Mesenchymal stem cell (in vitro differentiated cells and primary cell): ENCODE results near the gene MCM6.
A peak's percentile ranks its signal among the peaks of the same experiment; 100 is the strongest.
"Not testable (repeated sequence)": the region's sequence is repeated elsewhere in the genome, so short reads cannot be mapped to it uniquely, and the experiment has no call there.

Source experiments
- DNase-seq: peaks from one replicate; pipeline ENCODE4 v3.0.0-alpha.2; 2013
- H2AFZ ChIP-seq: one replicate; pipeline ENCODE4 v1.6.1; 2013; ENCODE audit warnings: low read depth, mild to moderate bottlenecking, control low read depth, inconsistent platforms, low read length, moderate library complexity
- H2AK5ac ChIP-seq: 2 replicates; pipeline ENCODE4 v1.6.1; 2013; ENCODE audit warnings: low read length, moderate library complexity, mild to moderate bottlenecking, inconsistent platforms; ENCODE audit not compliant: severe bottlenecking
- H2BK120ac ChIP-seq: one replicate; pipeline ENCODE4 v1.6.1; 2013; ENCODE audit warnings: low read depth, mild to moderate bottlenecking, inconsistent platforms, low read length, moderate library complexity
- H2BK12ac ChIP-seq, 2 experiments: one replicate each; pipeline ENCODE4 v1.6.1; 2013; ENCODE audit warnings: inconsistent platforms in 2 of 2, low read length in 2 of 2, mild to moderate bottlenecking in 2 of 2, moderate library complexity in 2 of 2, control low read depth in 1 of 2
- H2BK15ac ChIP-seq: one replicate; pipeline ENCODE4 v1.6.1; 2013; ENCODE audit warnings: mild to moderate bottlenecking, low read depth, inconsistent platforms; ENCODE audit not compliant: poor library complexity, severe bottlenecking
- H2BK5ac ChIP-seq: 2 replicates; pipeline ENCODE4 v1.6.1; 2013; ENCODE audit warnings: low read depth, mild to moderate bottlenecking, low read length, control low read depth, inconsistent platforms; ENCODE audit not compliant: poor library complexity, severe bottlenecking
- H3K14ac ChIP-seq, 2 experiments: one replicate each; pipeline ENCODE4 v1.6.1; 2013; ENCODE audit warnings: inconsistent platforms in 2 of 2, low read length in 2 of 2, control low read depth in 1 of 2, mild to moderate bottlenecking in 1 of 2, moderate library complexity in 1 of 2
- H3K18ac ChIP-seq, 2 experiments: one replicate each; pipeline ENCODE4 v1.6.1; 2013; ENCODE audit warnings: inconsistent platforms in 2 of 2, low read length in 2 of 2, control low read depth in 1 of 2, low read depth in 1 of 2, mild to moderate bottlenecking in 1 of 2
- H3K23ac ChIP-seq, 2 experiments: one replicate each; pipeline ENCODE4 v1.6.1; 2013; ENCODE audit warnings: inconsistent platforms in 2 of 2, low read length in 2 of 2, mild to moderate bottlenecking in 2 of 2, moderate library complexity in 2 of 2, control low read depth in 1 of 2
- H3K27ac ChIP-seq: 2 replicates; pipeline ENCODE4 v1.5.1; 2013; ENCODE audit warnings: mild to moderate bottlenecking, moderate library complexity, low read length, control low read depth, inconsistent platforms; ENCODE audit not compliant: poor library complexity, severe bottlenecking
- H3K27me3 ChIP-seq, 2 experiments: 2 replicates each; pipeline versions ENCODE4 v1.6.1 to v1.7.0; 2013; ENCODE audit warnings: low read length in 2 of 2, mild to moderate bottlenecking in 2 of 2, moderate library complexity in 2 of 2, control low read depth in 1 of 2, inconsistent platforms in 1 of 2; ENCODE audit not compliant: control insufficient read depth in 1 of 2, insufficient read depth in 1 of 2
- H3K36me3 ChIP-seq, 2 experiments: 2 replicates each; pipeline versions ENCODE4 v1.6.1 to v1.7.0; 2013; ENCODE audit warnings: low read length in 2 of 2, control low read depth in 1 of 2, inconsistent platforms in 1 of 2, low read depth in 1 of 2, mild to moderate bottlenecking in 1 of 2; ENCODE audit not compliant: insufficient read depth in 2 of 2, control insufficient read depth in 1 of 2
- H3K4ac ChIP-seq, 2 experiments: one replicate each; pipeline ENCODE4 v1.6.1; 2013; ENCODE audit warnings: inconsistent platforms in 2 of 2, low read length in 2 of 2, mild to moderate bottlenecking in 2 of 2, moderate library complexity in 2 of 2, control low read depth in 1 of 2, low read depth in 1 of 2
- H3K4me1 ChIP-seq: 2 replicates; pipeline ENCODE4 v1.6.1; 2013; ENCODE audit warnings: low read depth, low read length, control low read depth; ENCODE audit not compliant: control insufficient read depth, insufficient read depth
- H3K4me2 ChIP-seq: 2 replicates; pipeline ENCODE4 v1.6.1; 2013; ENCODE audit warnings: low read length, mild to moderate bottlenecking, inconsistent platforms; ENCODE audit not compliant: poor library complexity, severe bottlenecking
- H3K4me3 ChIP-seq, 2 experiments: 2 replicates each; pipeline versions ENCODE4 v1.5.1 to v1.7.0; 2013; ENCODE audit warnings: low read length in 2 of 2, mild to moderate bottlenecking in 2 of 2, control low read depth in 1 of 2, low read depth in 1 of 2; ENCODE audit not compliant: insufficient read depth in 1 of 2
- H3K79me1 ChIP-seq: replicated peaks from 2 replicates; pipeline ENCODE4 v1.6.1; 2013; ENCODE audit warnings: mild to moderate bottlenecking, control low read depth, low read length, inconsistent platforms; ENCODE audit not compliant: poor library complexity, severe bottlenecking
- H3K9ac ChIP-seq: 2 replicates; pipeline ENCODE4 v1.7.0; 2013; ENCODE audit warnings: mild to moderate bottlenecking, low read length, moderate library complexity
- H3K9me3 ChIP-seq: 2 replicates; pipeline ENCODE4 v1.7.0; 2013; ENCODE audit warnings: mild to moderate bottlenecking, low read length; ENCODE audit not compliant: control insufficient read depth
- H4K8ac ChIP-seq: one replicate; pipeline ENCODE4 v1.6.1; 2013; ENCODE audit warnings: inconsistent platforms, mild to moderate bottlenecking, low read length, moderate library complexity
- H4K91ac ChIP-seq: one replicate; pipeline ENCODE4 v1.6.1; 2013; ENCODE audit warnings: mild to moderate bottlenecking, low read length, inconsistent platforms
- WGBS: methylation state at CpG from one replicate; pipeline ENCODE4 v1.1.7; 2013; ENCODE audit warnings: mixed read lengths; 5-methylcytosine and 5-hydroxymethylcytosine counted together

The MCM6 gene

GRCh38 chr2:135798275-135798705 is 78.0 kb downstream of the MCM6 start:
- H4K8ac ChIP-seq: no peak overlapping the region
- H3K4me3 ChIP-seq: no peak overlapping the region
- no peak overlapping the region for H2BK120ac ChIP-seq
- H3K4ac ChIP-seq: peak overlapping the region in 1 of 2 experiments; percentile 13
- no peaks in the 10 kb centered on the region for H3K27me3 ChIP-seq
- H3K79me1 ChIP-seq: no peaks in the 10 kb centered on the region
- H2AK5ac ChIP-seq: no peak overlapping the region
- no peak overlapping the region for H2BK5ac ChIP-seq
- no peak overlapping the region for H3K9ac ChIP-seq
- no peak overlapping the region for H3K4me2 ChIP-seq
- no peak overlapping the region for H3K18ac ChIP-seq
- no peak overlapping the region for H3K14ac ChIP-seq
- H3K27ac ChIP-seq: no peak overlapping the region
- no peaks in the 10 kb centered on the region for H3K9me3 ChIP-seq
- no peak overlapping the region for H2AFZ ChIP-seq
- H3K36me3 ChIP-seq: no peaks in the 10 kb centered on the region
- DNase-seq: no peak
- H2BK15ac ChIP-seq: no peak overlapping the region
- H3K4me1 ChIP-seq: peaks cover 1% of the 10 kb centered on the region
- no peak overlapping the region for H2BK12ac ChIP-seq
- H3K23ac ChIP-seq: no peak overlapping the region
- 75% methylated on average over 4 of the region's 5 CpGs for WGBS
- no peak overlapping the region for H4K91ac ChIP-seq

GRCh38 chr2:135797497-135798274 is 78.6 kb downstream of the MCM6 start:
- H3K4me2 ChIP-seq: no peak overlapping the region
- H2BK15ac ChIP-seq: no peak overlapping the region
- no peak overlapping the region for H3K18ac ChIP-seq
- H3K36me3 ChIP-seq: no peaks in the 10 kb centered on the region
- no peak overlapping the region for H2AFZ ChIP-seq
- peak; percentile 80 for DNase-seq
- no peak overlapping the region for H4K8ac ChIP-seq
- no peak overlapping the region for H3K27ac ChIP-seq
- WGBS: 60% methylated on average over 17 of the region's 22 CpGs
- no peak overlapping the region for H3K14ac ChIP-seq
- H3K4ac ChIP-seq: no peak overlapping the region
- H3K79me1 ChIP-seq: no peaks in the 10 kb centered on the region
- H2AK5ac ChIP-seq: no peak overlapping the region
- H3K4me3 ChIP-seq: no peak overlapping the region
- H3K27me3 ChIP-seq: no peaks in the 10 kb centered on the region
- no peak overlapping the region for H2BK5ac ChIP-seq
- peaks cover 3% of the 10 kb centered on the region for H3K4me1 ChIP-seq
- H4K91ac ChIP-seq: no peak overlapping the region
- H3K9me3 ChIP-seq: no peaks in the 10 kb centered on the region
- no peak overlapping the region for H2BK12ac ChIP-seq
- H3K9ac ChIP-seq: no peak overlapping the region
- no peak overlapping the region for H2BK120ac ChIP-seq
- no peak overlapping the region for H3K23ac ChIP-seq

GRCh38 chr2:135796606-135797005 is 79.6 kb downstream of the MCM6 start:
- 100% methylated on average over 8 of the region's 8 CpGs for WGBS

GRCh38 chr2:135795641-135796040 is 80.6 kb downstream of the MCM6 start:
- H3K4me3 ChIP-seq, H3K23ac ChIP-seq, H3K27me3 ChIP-seq, H3K27ac ChIP-seq, H3K36me3 ChIP-seq, H2AFZ ChIP-seq, H2BK15ac ChIP-seq, H3K79me1 ChIP-seq, H3K4me2 ChIP-seq, H3K4ac ChIP-seq, H4K91ac ChIP-seq, H2BK12ac ChIP-seq, H3K14ac ChIP-seq, H3K18ac ChIP-seq, H3K9ac ChIP-seq, H2BK5ac ChIP-seq, H3K9me3 ChIP-seq, H2BK120ac ChIP-seq, H2AK5ac ChIP-seq, H4K8ac ChIP-seq, DNase-seq: not testable (repeated sequence)
- WGBS: 100% methylated on average over 3 of the region's 4 CpGs
- peaks cover 11% of the 10 kb centered on the region for H3K4me1 ChIP-seq

More at GRCh38 chr2:135796606-135797005, 79.6 kb downstream of the MCM6 start:
- H3K23ac ChIP-seq: no peak overlapping the region
- H3K27ac ChIP-seq: no peak overlapping the region
- H3K79me1 ChIP-seq: no peaks in the 10 kb centered on the region
- H3K4me1 ChIP-seq: peaks cover 7% of the 10 kb centered on the region
- no peak overlapping the region for H2BK120ac ChIP-seq
- H3K9me3 ChIP-seq: peaks cover 4% of the 10 kb centered on the region
- no peak overlapping the region for H2AFZ ChIP-seq
- H2BK15ac ChIP-seq: no peak overlapping the region
- H2BK5ac ChIP-seq: no peak overlapping the region
- no peak overlapping the region for H3K4me2 ChIP-seq
- no peak overlapping the region for H3K14ac ChIP-seq
- no peak overlapping the region for H3K9ac ChIP-seq
- H3K18ac ChIP-seq: no peak overlapping the region
- H2BK12ac ChIP-seq: no peak overlapping the region
- DNase-seq: no peak
- H3K36me3 ChIP-seq: no peaks in the 10 kb centered on the region
- H3K4me3 ChIP-seq: no peak overlapping the region
- no peak overlapping the region for H4K91ac ChIP-seq
- no peaks in the 10 kb centered on the region for H3K27me3 ChIP-seq
- H3K4ac ChIP-seq: no peak overlapping the region
- no peak overlapping the region for H4K8ac ChIP-seq
- H2AK5ac ChIP-seq: no peak overlapping the region
